NCI-H128 (cell line): ENCODE measurements around the gene XCR1.
"Not testable (repeated sequence)": the region's sequence is repeated elsewhere in the genome, so short reads cannot be mapped to it uniquely, and the experiment has no call there.

Experiments
- DNase-seq: peaks from one replicate; lab custom pipeline; 2025; ENCODE audit not compliant: unreplicated experiment; lab: John Stamatoyannopoulos, UW

Gene XCR1

GRCh38 chr3:46027021-46027705 lies at the start of gene XCR1:
XCR1 (minus strand) TSS chr3:46027483; CDS start chr3:46021947, 5,536 bp downstream.
- DNase-seq: no peak

- no peak for DNase-seq
Measured at GRCh38 chr3:46076606-46077005, 49.3 kb upstream of the XCR1 start.

GRCh38 chr3:46075816-46076215 lies 48.5 kb upstream of the XCR1 start:
- DNase-seq: no peak

- DNase-seq: no peak
Measured at GRCh38 chr3:46071222-46071858, 44.1 kb upstream of the XCR1 start.

GRCh38 chr3:46070595-46071093 lies 43.4 kb upstream of the XCR1 start:
- no peak for DNase-seq

GRCh38 chr3:46068501-46068900 lies 41.2 kb upstream of the XCR1 start:
- no peak for DNase-seq

- DNase-seq: no peak
Measured at GRCh38 chr3:46067401-46067800, 40.1 kb upstream of the XCR1 start.

GRCh38 chr3:46065750-46066256 lies 38.5 kb upstream of the XCR1 start:
- DNase-seq: no peak

GRCh38 chr3:46065294-46065705 lies 38.0 kb upstream of the XCR1 start:
- DNase-seq: peak; percentile 87

- no peak for DNase-seq
Measured at GRCh38 chr3:46062679-46063078, 35.4 kb upstream of the XCR1 start.

GRCh38 chr3:46061887-46062286 lies 34.6 kb upstream of the XCR1 start:
- DNase-seq: no peak

GRCh38 chr3:46061108-46061720 lies 33.9 kb upstream of the XCR1 start:
- no peak for DNase-seq

- no peak for DNase-seq
Measured at GRCh38 chr3:46060551-46060950, 33.3 kb upstream of the XCR1 start.

GRCh38 chr3:46059432-46059831 lies 32.1 kb upstream of the XCR1 start:
- DNase-seq: no peak

- no peak for DNase-seq
Measured at GRCh38 chr3:46058981-46059380, 31.7 kb upstream of the XCR1 start.

GRCh38 chr3:46057716-46058115 lies 30.4 kb upstream of the XCR1 start:
- no peak for DNase-seq

- no peak for DNase-seq
Measured at GRCh38 chr3:46056686-46057085, 29.4 kb upstream of the XCR1 start.

- DNase-seq: not testable (repeated sequence)
Measured at GRCh38 chr3:46053761-46054515, 26.7 kb upstream of the XCR1 start.

- DNase-seq: not testable (repeated sequence)
Measured at GRCh38 chr3:46053265-46053664, 26.0 kb upstream of the XCR1 start.

- DNase-seq: no peak
Measured at GRCh38 chr3:46052531-46052930, 25.2 kb upstream of the XCR1 start.

- no peak for DNase-seq
Measured at GRCh38 chr3:46049093-46049492, 21.8 kb upstream of the XCR1 start.
